Choroid plexus epithelial cell (primary cell): ENCODE measurements around the gene IFIT3.
"Not testable (repeated sequence)": the region's sequence is repeated elsewhere in the genome, so short reads cannot be mapped to it uniquely, and the experiment has no call there.

Experiments used
- DNase-seq: peaks from one replicate; pipeline ENCODE4 v3.0.0-alpha.2; 2010; ENCODE audit warnings: low read depth
- H3K4me3 ChIP-seq: 2 replicates; pipeline ENCODE4 v1.5.1; 2011; ENCODE audit warnings: low read depth, mild to moderate bottlenecking, control low read depth, low read length, moderate library complexity
- TF ChIP-seq, protein P1 (sequence below): conservative IDR thresholded peaks from 2 replicates; pipeline ENCODE4 v1.5.1; 2011; ENCODE audit warnings: low read depth, mild to moderate bottlenecking, control low read depth, inconsistent platforms, low read length, moderate library complexity

IFIT3 gene

DNA sequence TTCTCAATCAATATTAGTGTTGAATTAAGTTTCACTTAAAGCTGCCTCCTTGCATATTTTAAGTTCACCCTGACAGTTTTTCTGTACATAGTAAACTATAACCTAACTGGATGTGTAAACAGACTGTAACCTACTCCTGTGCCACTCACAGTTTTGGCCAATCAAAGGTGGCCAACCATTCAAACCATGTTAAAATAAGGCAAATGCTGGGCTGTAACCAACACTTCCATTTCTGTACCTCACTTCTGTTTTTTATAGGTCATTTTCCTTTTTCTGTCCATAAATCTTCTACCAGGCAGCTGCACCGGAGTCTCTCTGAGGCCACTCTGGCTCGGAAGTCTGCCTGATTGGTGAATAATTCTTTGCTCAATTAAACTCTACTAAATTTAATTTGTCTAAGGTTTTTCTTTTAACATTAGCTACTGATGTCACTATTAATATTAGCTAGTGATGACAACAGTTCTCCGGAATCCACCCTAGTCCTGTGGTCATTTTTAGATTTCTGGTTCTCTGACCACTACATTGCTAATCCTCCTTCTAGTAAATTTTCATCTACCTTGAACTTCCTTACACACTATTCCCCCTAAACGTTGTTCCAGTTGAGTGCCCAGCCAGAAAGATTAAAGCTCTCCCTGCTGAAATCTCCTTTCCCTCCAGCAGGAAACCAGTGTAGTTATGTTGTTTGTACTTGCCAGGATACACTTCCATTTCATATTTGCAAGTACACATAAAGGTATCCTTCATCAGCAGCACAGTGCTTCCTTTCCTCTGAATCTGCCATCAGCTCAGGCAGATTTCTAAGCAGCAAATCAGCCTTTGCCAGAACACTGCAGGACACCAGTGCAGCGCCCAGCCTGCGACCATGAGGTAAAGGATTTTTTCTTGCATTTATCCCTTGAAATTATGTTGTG, 44.5 kb upstream of the IFIT3 start:
- no peak overlapping the region for H3K4me3 ChIP-seq
- DNase-seq = peak; percentile 66
- TF ChIP-seq, protein P1, sequence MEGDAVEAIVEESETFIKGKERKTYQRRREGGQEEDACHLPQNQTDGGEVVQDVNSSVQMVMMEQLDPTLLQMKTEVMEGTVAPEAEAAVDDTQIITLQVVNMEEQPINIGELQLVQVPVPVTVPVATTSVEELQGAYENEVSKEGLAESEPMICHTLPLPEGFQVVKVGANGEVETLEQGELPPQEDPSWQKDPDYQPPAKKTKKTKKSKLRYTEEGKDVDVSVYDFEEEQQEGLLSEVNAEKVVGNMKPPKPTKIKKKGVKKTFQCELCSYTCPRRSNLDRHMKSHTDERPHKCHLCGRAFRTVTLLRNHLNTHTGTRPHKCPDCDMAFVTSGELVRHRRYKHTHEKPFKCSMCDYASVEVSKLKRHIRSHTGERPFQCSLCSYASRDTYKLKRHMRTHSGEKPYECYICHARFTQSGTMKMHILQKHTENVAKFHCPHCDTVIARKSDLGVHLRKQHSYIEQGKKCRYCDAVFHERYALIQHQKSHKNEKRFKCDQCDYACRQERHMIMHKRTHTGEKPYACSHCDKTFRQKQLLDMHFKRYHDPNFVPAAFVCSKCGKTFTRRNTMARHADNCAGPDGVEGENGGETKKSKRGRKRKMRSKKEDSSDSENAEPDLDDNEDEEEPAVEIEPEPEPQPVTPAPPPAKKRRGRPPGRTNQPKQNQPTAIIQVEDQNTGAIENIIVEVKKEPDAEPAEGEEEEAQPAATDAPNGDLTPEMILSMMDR = peak; percentile 1

DNA sequence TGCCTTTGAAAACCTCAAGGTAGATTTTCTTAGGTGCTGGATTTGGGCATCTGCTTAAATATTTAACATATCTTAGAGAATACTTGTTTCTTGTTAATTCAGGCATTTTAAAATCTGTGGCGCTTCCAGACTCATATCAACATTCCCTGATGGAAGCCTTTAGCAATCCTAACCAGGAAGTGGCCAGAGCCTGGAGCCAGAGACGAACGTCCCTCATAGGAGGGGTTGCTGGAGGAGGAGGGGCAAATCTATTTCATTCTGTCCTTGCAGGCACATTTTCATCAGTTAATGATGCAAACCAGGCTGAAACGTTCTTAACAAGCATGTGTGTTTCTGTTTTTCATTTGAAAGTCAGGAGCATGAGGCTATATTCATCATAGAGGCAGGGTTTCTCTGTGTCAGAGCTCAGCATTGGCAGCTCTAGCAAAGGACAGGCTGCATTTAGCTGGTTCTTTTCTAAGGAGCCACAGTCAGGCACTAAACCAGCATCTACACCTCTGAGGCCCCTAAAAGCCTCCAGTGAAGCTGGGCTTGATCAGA, 43.8 kb upstream of the IFIT3 start:
- TF ChIP-seq, protein P1 = no peak
- peak; percentile 82 for DNase-seq
- no peak overlapping the region for H3K4me3 ChIP-seq

DNA sequence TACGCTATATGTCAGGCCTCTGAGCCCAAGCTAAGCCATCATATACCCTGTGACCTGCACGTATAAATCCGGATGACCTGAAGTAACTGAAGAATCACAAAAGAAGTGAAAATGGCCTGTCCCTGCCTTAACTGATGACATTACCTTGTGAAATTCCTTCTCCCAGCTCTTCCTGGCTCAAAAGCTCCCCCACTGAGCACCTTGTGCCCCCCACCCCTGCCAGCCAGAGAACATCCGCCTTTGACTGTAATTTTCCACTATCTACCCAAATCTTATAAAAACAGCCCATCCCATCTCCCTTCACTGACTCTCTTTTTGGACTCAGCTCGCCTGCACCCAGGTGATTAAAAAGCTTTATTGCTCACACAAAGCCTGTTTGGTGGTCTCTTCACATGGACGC, 43.1 kb upstream of the IFIT3 start:
- not testable (repeated sequence) for H3K4me3 ChIP-seq, DNase-seq

DNA sequence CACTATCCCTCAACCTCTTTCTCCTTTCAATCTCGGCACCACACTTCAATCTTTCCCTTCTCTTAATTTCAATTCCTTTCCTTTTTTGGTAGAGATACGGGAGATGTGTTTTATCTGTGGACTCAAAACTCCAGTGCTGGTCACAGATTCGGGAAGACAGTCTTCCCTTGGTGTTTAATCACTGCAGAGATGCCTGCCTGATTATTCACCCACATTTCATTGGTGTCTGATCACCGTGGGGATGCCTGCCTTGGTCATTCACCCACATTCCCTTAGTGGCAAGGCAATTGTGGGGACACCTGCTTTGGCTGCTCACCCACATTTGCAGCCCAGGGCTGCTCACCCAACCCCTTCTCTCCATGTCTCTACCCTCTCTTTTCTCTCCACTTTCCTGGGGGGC, 42.5 kb upstream of the IFIT3 start:
- H3K4me3 ChIP-seq, DNase-seq: not testable (repeated sequence)

DNA sequence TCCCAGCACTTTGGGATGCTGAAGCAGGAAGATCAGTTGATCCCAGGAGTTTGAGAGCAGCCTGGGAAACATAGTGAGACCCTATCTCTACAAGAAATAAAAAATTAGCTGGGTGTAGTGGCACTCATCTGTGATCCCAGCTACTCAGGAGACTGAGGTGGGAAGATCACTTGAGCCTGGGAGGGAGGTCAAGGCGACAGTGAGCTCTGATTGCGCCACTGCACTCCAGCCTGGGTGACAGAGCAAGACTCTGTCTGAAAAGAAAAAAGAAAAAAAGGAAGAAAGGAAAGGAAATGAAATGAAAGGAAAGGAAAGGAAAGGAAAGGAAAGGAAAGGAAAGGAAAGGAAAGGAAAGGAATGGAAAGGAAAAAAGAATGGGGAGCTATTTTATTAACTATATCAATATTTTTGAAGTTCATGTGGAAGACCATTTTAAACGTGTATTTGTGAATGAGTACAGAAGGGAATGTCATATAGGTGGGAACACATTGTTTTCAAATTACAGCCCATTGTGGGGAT, 33.0 kb upstream of the IFIT3 start:
- TF ChIP-seq, protein P1 = no peak

DNA sequence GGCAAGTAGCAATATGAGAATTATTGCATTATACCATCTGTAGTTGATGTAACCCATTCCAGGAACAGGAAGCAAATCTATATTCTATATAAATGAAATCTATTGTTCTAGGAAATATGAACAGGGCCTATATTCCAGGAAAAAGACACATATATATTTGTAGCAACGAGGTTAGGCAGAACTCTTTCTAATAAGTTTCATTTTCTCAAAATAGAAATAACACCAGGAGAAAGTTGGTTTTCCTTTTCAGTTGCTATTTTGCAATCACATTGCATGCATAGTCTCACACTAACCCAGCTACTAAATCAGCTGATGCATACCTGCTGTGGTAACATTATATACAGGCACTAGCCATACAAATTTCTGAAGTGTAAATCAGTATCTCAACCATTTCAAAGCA, 32.2 kb upstream of the IFIT3 start:
- DNase-seq = peak; percentile 95

More for the DNA sequence above, 33.0 kb upstream of the IFIT3 start:
- DNase-seq = no peak
- no peak overlapping the region for H3K4me3 ChIP-seq

DNA sequence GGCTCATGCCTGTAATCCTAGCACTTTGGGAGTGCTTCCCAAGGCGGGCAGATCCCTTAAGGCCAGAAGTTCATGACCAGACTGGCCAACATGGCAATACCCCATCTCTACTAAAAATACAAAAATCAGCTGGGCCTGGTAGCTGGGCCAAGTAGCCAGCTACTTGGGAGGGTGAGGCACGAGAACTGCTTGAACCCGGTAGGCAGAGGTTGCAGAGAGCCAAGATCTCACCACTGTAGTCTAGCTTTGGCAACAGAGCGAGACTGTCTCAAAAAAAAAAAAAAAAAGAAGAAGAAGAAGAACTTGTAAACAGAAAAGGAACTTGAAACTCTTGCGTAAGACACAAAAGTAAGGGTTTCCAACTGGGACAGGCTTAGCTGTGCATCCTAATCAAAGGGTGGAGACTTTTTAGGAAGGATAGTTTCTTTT, 31.6 kb upstream of the IFIT3 start:
- H3K4me3 ChIP-seq = no peak overlapping the region
- DNase-seq = peak; percentile 90
- TF ChIP-seq, protein P1 = no peak

More for the DNA sequence above, 32.2 kb upstream of the IFIT3 start:
- H3K4me3 ChIP-seq = no peak overlapping the region
- TF ChIP-seq, protein P1 = no peak

DNA sequence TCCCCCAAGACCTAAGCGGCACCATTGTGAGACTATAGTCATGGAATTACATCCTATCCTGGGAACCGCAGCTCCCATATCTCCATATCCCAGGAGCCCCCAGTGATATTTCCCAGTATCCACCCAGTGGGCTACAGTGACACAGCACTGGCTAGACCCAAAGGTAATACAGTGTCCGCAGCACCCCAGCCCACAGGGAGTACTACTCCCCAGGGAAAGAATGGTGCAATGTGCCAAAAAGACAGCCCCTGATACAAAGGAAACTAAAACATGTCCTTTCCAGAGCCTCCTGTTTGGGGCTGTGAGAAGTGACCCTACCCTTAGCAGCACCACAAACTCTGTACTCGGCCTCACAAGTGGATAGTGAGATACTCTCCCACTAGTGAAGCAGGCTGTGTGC, 30.4 kb upstream of the IFIT3 start:
- TF ChIP-seq, protein P1 = no peak
- no peak for DNase-seq

More for the DNA sequence above, 30.4 kb upstream of the IFIT3 start:
- H3K4me3 ChIP-seq = no peak overlapping the region
